Stimulated activated CD8-positive, alpha-beta memory T cell treated with anti-CD3 and anti-CD28 coated beads, Interleukin-12 subunit alpha, Interleukin-12 subunit beta, amount 100 ng/mL, for 4 hours (primary cell): Measurements from ENCODE around the gene PDZK1.
"Not testable (repeated sequence)": the region's sequence is repeated elsewhere in the genome, so short reads cannot be mapped to it uniquely, and the experiment has no call there.

Experiments
- DNase-seq: peaks from one replicate; pipeline ENCODE4 v3.0.0-alpha.2; 2020; ENCODE audit warnings: low read depth

PDZK1 gene

GRCh38 chr1:145710291-145711027 lies 3.3 kb upstream of the PDZK1 start:
- no peak for DNase-seq

GRCh38 chr1:145708063-145708462 lies 895 bp upstream of the PDZK1 start:
- no peak for DNase-seq

DNA sequence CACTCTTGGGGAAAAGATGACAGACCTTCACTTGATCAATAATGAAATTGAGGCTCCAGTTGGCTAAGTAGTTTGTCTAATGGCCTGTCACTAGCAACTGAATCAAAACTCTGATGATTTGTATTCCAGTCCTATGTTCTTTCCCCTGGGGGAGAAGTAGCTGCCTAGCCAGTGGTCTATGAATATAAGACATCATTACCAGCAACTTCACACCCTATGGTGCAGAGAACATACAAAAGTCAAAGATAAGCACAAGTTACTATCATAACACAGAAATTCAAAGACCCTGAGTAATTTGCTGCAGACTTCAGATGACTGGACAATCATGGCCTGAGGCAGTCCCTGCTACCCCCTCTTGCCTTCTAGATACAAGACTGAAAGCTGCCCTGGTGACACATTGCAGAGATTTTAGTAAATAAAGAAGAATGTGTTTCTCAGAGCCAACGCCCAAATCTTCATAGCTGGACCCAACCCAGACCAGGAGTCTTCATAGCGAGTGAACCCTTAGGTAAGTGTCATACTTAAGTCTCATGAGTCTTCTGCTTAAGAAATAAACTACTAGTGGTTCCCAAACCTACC lies 993 bp downstream of the PDZK1 start:
- DNase-seq: no peak

DNA sequence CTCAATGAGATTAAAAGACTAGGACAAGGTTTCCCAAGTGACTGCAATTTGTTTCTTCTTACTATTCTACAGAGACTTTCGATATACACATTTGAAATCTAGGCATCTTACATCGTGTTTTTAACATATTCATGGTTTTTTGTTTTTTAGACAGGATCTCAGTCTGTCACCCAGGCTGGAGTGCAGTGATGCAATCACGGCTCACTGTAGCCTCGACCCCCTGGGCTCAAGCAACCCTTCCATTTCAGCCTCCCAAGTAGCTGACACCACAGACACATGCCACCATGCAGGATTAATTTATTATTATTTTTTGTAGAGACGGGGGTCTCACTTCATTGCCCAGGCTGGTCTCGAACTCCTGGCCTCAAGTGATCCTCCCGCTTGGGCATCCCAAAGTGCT lies 1.5 kb downstream of the PDZK1 start:
- no peak for DNase-seq

DNA sequence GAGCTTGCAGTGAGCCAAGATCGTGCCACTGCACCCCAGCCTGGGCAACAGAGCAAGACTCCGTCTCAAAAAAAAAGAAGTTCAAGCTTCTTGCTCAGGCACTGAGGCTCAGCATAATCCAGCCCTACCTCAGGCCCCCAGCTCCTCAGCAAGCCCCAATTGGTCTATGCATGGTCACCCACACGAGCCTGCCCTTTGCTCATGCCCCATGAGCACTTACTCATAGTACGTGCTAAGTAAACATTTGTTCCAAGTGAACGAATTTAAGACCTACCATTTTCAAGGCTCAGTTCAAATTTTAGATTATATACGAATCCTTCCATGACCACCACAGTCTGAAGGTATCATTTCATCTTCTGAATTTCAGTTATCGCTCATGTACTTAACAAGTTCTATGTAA lies 4.3 kb downstream of the PDZK1 start:
- DNase-seq: no peak

DNA sequence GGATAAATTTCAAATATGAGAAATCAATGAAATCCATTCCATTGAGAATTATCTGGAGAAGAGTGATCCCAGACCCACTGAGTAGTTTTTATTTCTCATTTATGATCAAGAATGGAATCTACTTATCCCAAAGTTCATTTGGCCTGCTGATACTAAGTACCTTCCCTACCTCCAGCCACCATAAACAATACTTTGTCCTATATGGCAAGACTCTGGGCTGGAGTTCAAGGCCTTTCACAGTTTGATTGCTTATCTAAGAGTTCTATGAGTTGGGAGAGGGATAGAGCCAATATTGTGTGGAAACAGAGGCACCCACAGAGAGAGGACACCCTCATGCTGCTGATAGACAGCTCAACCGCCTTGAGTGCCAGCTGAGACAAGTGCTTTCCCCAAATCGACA lies 5.1 kb downstream of the PDZK1 start:
- no peak for DNase-seq

- DNase-seq: no peak
Observed at GRCh38 chr1:145701306-145701862, 5.8 kb downstream of the PDZK1 start.

- DNase-seq: no peak
Observed at GRCh38 chr1:145696630-145696960, 10.6 kb downstream of the PDZK1 start.

GRCh38 chr1:145695821-145696629 lies 11.1 kb downstream of the PDZK1 start:
- no peak for DNase-seq

- no peak for DNase-seq
Observed at GRCh38 chr1:145692785-145693443, 14.3 kb downstream of the PDZK1 start.

DNA sequence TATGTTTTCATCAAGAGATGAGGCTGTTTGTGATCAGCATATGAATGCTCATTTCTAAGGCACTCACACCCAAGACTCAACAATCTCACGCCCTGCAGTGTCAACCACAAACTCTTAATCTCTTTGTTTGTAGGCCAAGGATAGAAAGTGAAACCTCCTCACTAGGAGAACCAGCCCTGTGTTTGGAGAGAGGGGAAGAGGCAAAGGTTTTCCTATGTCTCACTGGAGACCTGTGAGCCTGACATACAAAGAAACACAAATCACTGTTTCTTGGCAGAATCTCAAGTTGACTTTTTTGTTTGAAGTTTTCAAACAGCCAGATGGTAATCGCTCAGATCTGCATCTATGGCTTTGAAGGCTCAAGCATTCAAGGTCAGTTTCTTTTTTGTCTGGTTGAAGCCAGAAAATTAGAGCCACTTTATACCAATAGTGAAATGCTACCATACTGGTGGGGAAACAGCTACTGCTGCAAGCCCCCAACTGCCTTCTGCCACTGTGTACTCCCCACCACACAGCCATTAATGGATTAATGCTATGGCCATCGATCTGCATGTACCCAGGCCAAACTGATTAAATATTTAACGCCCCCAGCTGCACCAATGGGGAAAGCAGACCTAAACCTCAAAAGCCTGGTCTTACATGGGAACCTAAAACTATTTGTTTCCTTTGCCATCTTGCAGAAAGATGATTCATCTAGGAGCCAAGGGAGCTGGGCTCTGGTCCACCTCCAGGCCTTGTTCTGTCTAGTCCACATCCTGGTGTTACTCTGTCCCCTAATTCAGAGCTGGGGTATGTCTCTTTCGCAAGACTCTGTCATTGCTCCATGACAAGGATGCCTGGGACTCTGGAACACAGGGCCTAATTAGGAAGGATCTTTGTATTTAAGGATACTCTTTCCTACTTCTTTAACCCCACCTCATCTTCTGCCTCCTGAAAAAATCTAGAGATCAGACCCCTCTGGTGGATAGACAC lies 16.3 kb downstream of the PDZK1 start:
- DNase-seq: no peak

DNA sequence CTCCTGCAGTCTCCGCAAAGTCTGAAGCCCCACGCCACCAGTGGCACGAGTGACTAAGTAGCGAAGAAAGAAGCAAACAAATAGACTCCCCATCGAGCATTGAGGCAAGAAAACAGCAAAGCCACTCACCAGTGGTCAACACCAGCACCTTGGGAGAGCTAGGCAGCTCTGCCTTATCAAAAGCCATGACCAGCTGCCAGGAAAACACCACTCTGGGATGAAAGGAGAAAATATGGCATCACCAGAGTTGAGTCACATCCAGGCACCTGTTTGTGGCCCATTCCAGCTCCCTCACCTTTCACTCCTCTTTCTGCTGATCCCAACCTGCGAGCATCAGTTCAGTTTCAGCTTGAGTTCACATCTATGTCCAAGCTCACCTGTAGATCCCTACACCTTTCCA lies 17.2 kb downstream of the PDZK1 start:
- no peak for DNase-seq

GRCh38 chr1:145688924-145689323 lies 18.2 kb downstream of the PDZK1 start:
- DNase-seq: no peak

DNA sequence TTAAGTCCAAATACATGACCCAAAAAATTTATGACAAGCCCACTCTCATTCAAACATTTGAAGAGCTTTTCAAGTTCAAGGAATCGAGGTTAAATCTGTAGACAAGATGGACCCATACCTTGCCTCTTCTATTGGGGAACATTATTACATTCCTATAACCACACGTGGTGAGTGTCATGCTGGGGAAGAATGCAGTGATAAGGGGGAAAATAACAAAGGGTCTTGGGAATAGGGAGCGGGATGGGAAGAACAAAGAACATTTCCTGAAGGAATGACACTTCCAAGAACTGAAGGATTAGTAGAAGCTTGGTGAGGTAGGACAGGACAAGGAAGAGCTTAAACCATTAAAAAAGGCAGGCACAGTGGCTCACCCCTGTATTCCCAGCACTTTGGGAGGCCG lies 18.8 kb downstream of the PDZK1 start:
- DNase-seq: no peak

- not testable (repeated sequence) for DNase-seq
Observed at GRCh38 chr1:145686078-145686477, 21.1 kb downstream of the PDZK1 start.

DNA sequence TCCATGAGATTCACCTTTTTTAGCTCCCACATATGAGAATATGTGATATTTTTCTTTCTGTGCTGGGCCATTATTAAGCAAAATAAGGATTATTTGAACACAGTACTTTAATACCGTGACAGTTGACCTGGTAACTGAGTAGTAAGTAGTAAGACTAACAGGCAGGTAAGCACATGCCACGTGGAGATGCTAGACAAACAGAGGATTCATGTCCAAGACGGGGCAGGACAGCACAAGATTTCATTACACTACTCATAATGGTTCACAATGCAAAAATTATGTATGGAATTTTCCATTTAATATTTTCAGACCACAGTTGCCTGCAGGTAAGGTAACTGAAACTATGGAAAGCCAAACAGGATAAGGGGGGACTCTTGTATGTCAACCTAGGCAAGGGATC lies 22.3 kb downstream of the PDZK1 start:
- DNase-seq: not testable (repeated sequence)

- not testable (repeated sequence) for DNase-seq
Observed at GRCh38 chr1:145673217-145673616, 34.0 kb downstream of the PDZK1 start.

DNA sequence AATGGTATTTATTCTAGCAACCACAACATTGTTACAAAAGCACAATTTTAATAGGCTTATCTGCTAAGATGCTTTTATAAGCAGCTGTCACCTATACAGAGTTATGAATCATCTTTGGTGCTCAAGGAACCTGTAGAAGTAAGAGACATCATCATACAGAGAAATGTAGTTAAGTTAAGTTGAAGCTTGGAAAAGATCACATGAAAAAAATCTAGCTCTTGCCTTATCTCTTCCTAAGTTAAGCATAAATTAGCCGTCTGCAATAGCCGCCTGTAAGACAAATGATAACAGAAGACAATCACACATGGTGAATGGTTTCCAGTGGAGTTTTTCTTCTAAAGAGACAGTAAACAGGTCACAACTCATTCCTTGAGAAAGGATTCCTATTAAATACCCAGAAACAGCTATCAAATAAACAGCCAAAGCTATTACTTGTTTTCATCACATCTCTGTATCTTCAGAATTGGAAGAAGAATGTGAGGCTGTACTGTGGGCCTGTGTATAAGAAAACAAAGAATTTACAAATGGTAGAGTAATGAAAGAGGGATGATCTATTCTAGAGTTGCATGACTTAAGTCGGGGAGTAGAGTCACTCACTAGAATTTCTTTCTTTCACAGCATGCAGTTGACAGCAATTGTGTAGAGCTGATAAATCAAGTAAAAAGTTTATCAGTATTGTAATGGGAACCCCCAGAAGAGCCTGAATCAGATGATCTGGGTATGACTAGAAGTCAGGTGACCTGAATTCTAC lies 36.0 kb downstream of the PDZK1 start:
- not testable (repeated sequence) for DNase-seq

GRCh38 chr1:145665015-145665414 lies 42.2 kb downstream of the PDZK1 start:
- DNase-seq: not testable (repeated sequence)

- not testable (repeated sequence) for DNase-seq
Observed at GRCh38 chr1:145662502-145662901, 44.7 kb downstream of the PDZK1 start.
